H1 (cell line): ENCODE measurements around the gene KLF18.

ENCODE experiments used
- CHD1 ChIP-seq: IDR thresholded peaks from 2 replicates; pipeline ENCODE4 v1.6.1; 2012; ENCODE audit warnings: low read depth, low read length, improper control_type of control experiment
- EZH2 ChIP-seq: fragments of 200-600 bp; sonication (generic); IDR thresholded peaks from 2 replicates; pipeline ENCODE4 v1.7.1; 2012; ENCODE audit warnings: low read depth, mild to moderate bottlenecking, moderate library complexity, low read length, inconsistent platforms; ENCODE audit not compliant: severe bottlenecking
- POLR2A ChIP-seq, 2 experiments: IDR thresholded peaks; 1 replicate in 1 of 2; 2 replicates in 1 of 2; pipeline ENCODE4 v1.6.1; 2011; ENCODE audit warnings: low read depth in 2 of 2, low read length in 2 of 2, mild to moderate bottlenecking in 2 of 2; ENCODE audit errors: control extremely low read depth in 1 of 2
- SIN3A ChIP-seq, 2 experiments: IDR thresholded peaks in 1 of 2; conservative IDR thresholded peaks in 1 of 2; 2 replicates each; pipeline ENCODE4 v1.6.1; 2011 to 2012; ENCODE audit warnings: low read length in 2 of 2, improper control_type of control experiment in 1 of 2, low read depth in 1 of 2, mild to moderate bottlenecking in 1 of 2
- SIX5 ChIP-seq: IDR thresholded peaks from 2 replicates; pipeline ENCODE4 v1.6.1; 2011; ENCODE audit warnings: mild to moderate bottlenecking, low read depth, low read length
- TF ChIP-seq, protein P1 (sequence below), 3 experiments: IDR thresholded peaks; 1 replicate in 2 of 3; 2 replicates in 1 of 3; pipeline versions ENCODE4 v1.5.1 to v1.6.1; 2011; ENCODE audit warnings: low read length in 3 of 3, mild to moderate bottlenecking in 3 of 3, inconsistent platforms in 2 of 3, low read depth in 1 of 3, moderate library complexity in 1 of 3; ENCODE audit not compliant: insufficient read depth in 1 of 3; ENCODE audit errors: control extremely low read depth in 1 of 3

DNA sequence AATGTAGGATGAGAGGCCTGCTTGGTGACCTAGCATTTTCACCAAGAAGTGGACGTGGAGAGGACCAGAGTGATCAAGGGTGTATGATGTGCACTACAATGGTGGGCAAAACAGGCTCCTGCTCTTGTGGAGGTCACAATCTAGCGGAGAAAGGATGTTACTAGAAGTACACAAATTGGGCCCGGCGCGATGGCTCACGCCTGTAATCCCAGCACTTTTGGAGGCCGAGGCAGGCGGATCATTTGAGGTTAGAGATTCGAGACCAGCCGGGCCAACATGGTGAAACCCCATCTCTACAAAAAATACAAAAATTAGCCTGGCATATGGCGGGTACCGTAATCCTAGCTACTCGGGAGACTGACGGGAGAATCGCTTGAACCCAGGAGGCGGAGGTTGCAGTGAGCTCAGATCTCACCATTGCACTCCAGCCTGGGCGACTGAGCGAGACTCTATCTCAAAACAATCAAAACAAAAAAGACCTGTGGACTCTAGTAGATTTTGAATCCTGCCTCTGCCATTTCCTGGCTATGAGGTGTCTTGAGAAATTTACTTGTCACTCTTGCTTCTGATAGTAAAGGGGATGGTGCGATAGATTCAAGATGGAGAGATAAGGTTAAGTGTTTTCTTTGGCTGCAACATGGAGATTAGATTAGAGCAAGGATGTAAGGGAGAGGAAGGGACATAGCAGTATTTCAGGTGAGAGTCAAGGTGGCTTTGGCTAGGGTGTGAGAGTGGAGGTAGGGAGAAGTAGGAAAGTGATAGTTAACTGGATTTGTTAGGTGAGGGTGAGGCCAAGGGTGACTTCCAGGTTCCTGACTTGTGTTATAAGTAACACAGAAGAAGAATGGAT is 7.1 kb downstream of the KLF18 start:
- TF ChIP-seq, protein P1, sequence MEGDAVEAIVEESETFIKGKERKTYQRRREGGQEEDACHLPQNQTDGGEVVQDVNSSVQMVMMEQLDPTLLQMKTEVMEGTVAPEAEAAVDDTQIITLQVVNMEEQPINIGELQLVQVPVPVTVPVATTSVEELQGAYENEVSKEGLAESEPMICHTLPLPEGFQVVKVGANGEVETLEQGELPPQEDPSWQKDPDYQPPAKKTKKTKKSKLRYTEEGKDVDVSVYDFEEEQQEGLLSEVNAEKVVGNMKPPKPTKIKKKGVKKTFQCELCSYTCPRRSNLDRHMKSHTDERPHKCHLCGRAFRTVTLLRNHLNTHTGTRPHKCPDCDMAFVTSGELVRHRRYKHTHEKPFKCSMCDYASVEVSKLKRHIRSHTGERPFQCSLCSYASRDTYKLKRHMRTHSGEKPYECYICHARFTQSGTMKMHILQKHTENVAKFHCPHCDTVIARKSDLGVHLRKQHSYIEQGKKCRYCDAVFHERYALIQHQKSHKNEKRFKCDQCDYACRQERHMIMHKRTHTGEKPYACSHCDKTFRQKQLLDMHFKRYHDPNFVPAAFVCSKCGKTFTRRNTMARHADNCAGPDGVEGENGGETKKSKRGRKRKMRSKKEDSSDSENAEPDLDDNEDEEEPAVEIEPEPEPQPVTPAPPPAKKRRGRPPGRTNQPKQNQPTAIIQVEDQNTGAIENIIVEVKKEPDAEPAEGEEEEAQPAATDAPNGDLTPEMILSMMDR (IDR thresholded peaks at IDR 0.05; ENCODE audit: control extremely low read depth in 1 of 3, insufficient read depth in 1 of 3, low read depth in 1 of 3, low read length in 3 of 3) = no peak
- no peak for TF ChIP-seq CHD1
- no peak for TF ChIP-seq EZH2
- no peak for TF ChIP-seq SIX5
- TF ChIP-seq POLR2A (IDR thresholded peaks at IDR 0.05; ENCODE audit: control extremely low read depth in 1 of 2, low read depth in 2 of 2, low read length in 2 of 2) = no peak
- no peak for TF ChIP-seq SIN3A (conservative IDR thresholded peaks at IDR 0.05 in 1 of 2, IDR thresholded peaks at IDR 0.05 in 1 of 2; ENCODE audit: low read depth in 1 of 2, low read length in 2 of 2)
